AG04449 (cell line): ENCODE measurements around the gene DEDD2.

Experiments used
- CTCF ChIA-PET: fragments of 350-600 bp; formaldehyde crosslinking; extraction: SDS; loops from one replicate; lab custom pipeline; 2021; ENCODE audit warnings: antibody characterized with exemption; lab: Yijun Ruan, JAX
- POLR2A ChIA-PET: fragments of 400-600, 350-600 bp; formaldehyde crosslinking; extraction: SDS; loops from one replicate; lab custom pipeline; 2020; ENCODE audit warnings: antibody characterized with exemption, inconsistent platforms; lab: Yijun Ruan, JAX
- DNase-seq: peaks from one replicate; pipeline ENCODE4 v3.0.0-alpha.2; 2010; ENCODE audit warnings: low read depth, low spot score
- H3K4me3 ChIP-seq: 2 replicates; pipeline ENCODE4 v1.5.1; 2011; ENCODE audit warnings: low read depth, mild to moderate bottlenecking, control low read depth, low read length
- CTCF ChIP-seq: IDR thresholded peaks from one replicate; pipeline ENCODE4 v1.5.1; 2011; ENCODE audit warnings: mild to moderate bottlenecking, moderate library complexity, low read length, control low read depth, inconsistent platforms; ENCODE audit not compliant: insufficient read depth; ENCODE audit errors: missing control alignments

The DEDD2 gene

GRCh38 chr19:42170715-42171114 lies 46.8 kb downstream of the DEDD2 start:
- no peak overlapping the region for H3K4me3 ChIP-seq
- no peak for TF ChIP-seq CTCF
- ChIA-PET CTCF (no interaction called here), POLR2A (no interaction called here)
- no peak for DNase-seq

- CTCF ChIA-PET = interaction anchor here (1.2 kb wide), 1 partner anchor 15 kb away, joined by 3 read pairs; no protein-coding TSS in a partner anchor
- POLR2A ChIA-PET = no interaction called here
- H3K4me3 ChIP-seq = no peak overlapping the region
- TF ChIP-seq CTCF = no peak
- no peak for DNase-seq
Measured at GRCh38 chr19:42169486-42170413, 47.7 kb downstream of the DEDD2 start.

- no peak overlapping the region for H3K4me3 ChIP-seq
- TF ChIP-seq CTCF = no peak
- ChIA-PET POLR2A (no interaction called here), CTCF (interaction anchor here (1.2 kb wide), 1 partner anchor 16 kb away, joined by 3 read pairs; no protein-coding TSS in a partner anchor)
- DNase-seq = no peak
Measured at GRCh38 chr19:42168206-42168605, 49.3 kb downstream of the DEDD2 start.

GRCh38 chr19:42166316-42166715 lies 51.2 kb downstream of the DEDD2 start:
- ChIA-PET POLR2A (no interaction called here), CTCF (interaction anchor here (0.8 to 4.6 kb wide), 4 partner anchors 10 to 85 kb away, joined by 3 to 21 read pairs (median 6); no protein-coding TSS in a partner anchor)
- DNase-seq = no peak

GRCh38 chr19:42165146-42165545 lies 52.3 kb downstream of the DEDD2 start:
- no peak for DNase-seq
- CTCF ChIA-PET = interaction anchor here (1.2 to 4.6 kb wide), 3 partner anchors 11 to 56 kb away, joined by 4 to 21 read pairs (median 9); no protein-coding TSS in a partner anchor
- TF ChIP-seq CTCF = no peak
- H3K4me3 ChIP-seq = no peak overlapping the region
- POLR2A ChIA-PET = interaction anchor here (0.6 kb wide), 1 partner anchor 47 kb away, joined by 4 read pairs; no protein-coding TSS in a partner anchor

More at GRCh38 chr19:42166316-42166715, 51.2 kb downstream of the DEDD2 start:
- no peak for TF ChIP-seq CTCF
- no peak overlapping the region for H3K4me3 ChIP-seq
